OCI-LY3 (cell line): Measurements from ENCODE around the gene SLC22A5.
A peak's percentile ranks its signal among the peaks of the same experiment; 100 is the strongest.

Source experiments
- H2AFZ ChIP-seq: fragments of 200-600, 300-600 bp; shearing (Covaris generic); 2 replicates; pipeline ENCODE4 v1.6.0; 2014; ENCODE audit warnings: antibody characterized with exemption, low read depth, low read length
- H3K27ac ChIP-seq: fragments of 200-600, 300-600 bp; sonication (generic); 2 replicates; pipeline ENCODE4 v1.5.1; 2014; ENCODE audit warnings: mild to moderate bottlenecking, low read length, moderate library complexity, mixed read lengths
- H3K27me3 ChIP-seq: fragments of 200-600, 300-600 bp; sonication (generic); 2 replicates; pipeline ENCODE4 v1.6.1; 2014; ENCODE audit warnings: low read depth, low read length, mixed read lengths
- H3K36me3 ChIP-seq: fragments of 200-600, 300-600 bp; sonication (generic); replicated peaks from 2 replicates; pipeline ENCODE3; 2014; ENCODE audit warnings: low read depth, low read length, mixed read lengths
- H3K4me1 ChIP-seq: fragments of 300-600, 200-600 bp; sonication (generic); 2 replicates; pipeline ENCODE4 v1.6.1; 2014; ENCODE audit warnings: low read length, mixed read lengths
- H3K4me2 ChIP-seq: fragments of 200-600, 300-600 bp; sonication (generic); 2 replicates; pipeline ENCODE4 v1.6.1; 2014; ENCODE audit warnings: low read length, mixed read lengths
- H3K4me3 ChIP-seq: fragments of 300-600, 200-600 bp; sonication (generic); 2 replicates; pipeline ENCODE4 v1.5.1; 2014; ENCODE audit warnings: antibody characterized with exemption, mild to moderate bottlenecking, low read length, moderate library complexity
- H3K79me2 ChIP-seq: fragments of 300-600, 200-600 bp; shearing (Covaris generic); 2 replicates; pipeline ENCODE4 v1.6.1; 2014; ENCODE audit warnings: mild to moderate bottlenecking, low read length, mixed read lengths
- H3K9ac ChIP-seq: fragments of 300-600, 200-600 bp; shearing (Covaris generic); 2 replicates; pipeline ENCODE4 v1.6.0; 2014; ENCODE audit warnings: mild to moderate bottlenecking, low read length, moderate library complexity
- H3K9me3 ChIP-seq: fragments of 200-600, 300-600 bp; shearing (Covaris generic); 2 replicates; pipeline ENCODE4 v1.6.1; 2014; ENCODE audit warnings: low read length, mixed read lengths; ENCODE audit not compliant: insufficient read depth
- H4K20me1 ChIP-seq: fragments of 200-600, 300-600 bp; sonication (generic); 2 replicates; pipeline ENCODE4 v1.6.1; 2016; ENCODE audit warnings: low read length, mixed read lengths; ENCODE audit not compliant: insufficient read depth
- CTCF ChIP-seq: fragments of 200-600, 300-600 bp; sonication (generic); IDR thresholded peaks from 2 replicates; pipeline ENCODE4 v1.5.1; 2014; ENCODE audit warnings: antibody characterized with exemption, low read length, low read depth
- EZH2phosphoT487 ChIP-seq: fragments of 200-600 bp; shearing (Covaris generic); IDR thresholded peaks from 2 replicates; pipeline ENCODE4 v1.6.1; 2018; ENCODE audit warnings: antibody characterized with exemption, mixed run types, low read depth

SLC22A5 gene

GRCh38 chr5:132418881-132419280 lies 49.4 kb downstream of the SLC22A5 start:
- H3K36me3 ChIP-seq, result no peaks in the 10 kb centered on the region
- TF ChIP-seq EZH2phosphoT487 (no peak), CTCF (no peak)
- no peak overlapping the region for H3K4me2 ChIP-seq

GRCh38 chr5:132419502-132420468 lies 50.3 kb downstream of the SLC22A5 start:
- H3K4me2 ChIP-seq, result peak overlapping the region; percentile 62
- H3K9me3 ChIP-seq, result no peaks in the 10 kb centered on the region
- no peaks in the 10 kb centered on the region for H3K79me2 ChIP-seq
- H3K9ac ChIP-seq, result no peak overlapping the region
- TF ChIP-seq EZH2phosphoT487, result no peak
- peak; percentile 71 for TF ChIP-seq CTCF
- H3K4me1 ChIP-seq, result peaks cover 65% of the 10 kb centered on the region
- H4K20me1 ChIP-seq, result no peaks in the 10 kb centered on the region
- no peaks in the 10 kb centered on the region for H3K27me3 ChIP-seq
- peak overlapping the region; percentile 79 for H3K27ac ChIP-seq
- H3K4me3 ChIP-seq, result 0 out of 2 replicates have a peak overlapping the region, but pooled peaks have one; percentile 8
- H2AFZ ChIP-seq, result no peak overlapping the region
- no peaks in the 10 kb centered on the region for H3K36me3 ChIP-seq

More at GRCh38 chr5:132418881-132419280, 49.4 kb downstream of the SLC22A5 start:
- Histone ChIP-seq H2AFZ (no peak overlapping the region), H3K9me3 (no peaks in the 10 kb centered on the region), H4K20me1 (no peaks in the 10 kb centered on the region), H3K4me3 (no peak overlapping the region), H3K27ac (no peak overlapping the region), H3K4me1 (peaks cover 62% of the 10 kb centered on the region), H3K9ac (no peak overlapping the region), H3K27me3 (no peaks in the 10 kb centered on the region), H3K79me2 (no peaks in the 10 kb centered on the region)

GRCh38 chr5:132420706-132421272 lies 51.3 kb downstream of the SLC22A5 start:
- peaks cover 65% of the 10 kb centered on the region for H3K4me1 ChIP-seq
- no peaks in the 10 kb centered on the region for H3K27me3 ChIP-seq
- H3K36me3 ChIP-seq, result no peaks in the 10 kb centered on the region
- no peak for TF ChIP-seq CTCF
- no peak for TF ChIP-seq EZH2phosphoT487
- no peak overlapping the region for H2AFZ ChIP-seq
- peak overlapping the region; percentile 79 for H3K27ac ChIP-seq
- peak overlapping the region; percentile 43; the same call in 1 of the 2 replicates for H3K9ac ChIP-seq
- H3K4me3 ChIP-seq, result peak overlapping the region; percentile 14; the same call in 1 of the 2 replicates
- no peaks in the 10 kb centered on the region for H3K79me2 ChIP-seq
- H4K20me1 ChIP-seq, result no peaks in the 10 kb centered on the region
- no peaks in the 10 kb centered on the region for H3K9me3 ChIP-seq
- H3K4me2 ChIP-seq, result peak overlapping the region; percentile 62

- Histone ChIP-seq H3K4me2 (peak overlapping the region; percentile 62), H3K4me3 (peak overlapping the region; percentile 14; the same call in 1 of the 2 replicates), H4K20me1 (no peaks in the 10 kb centered on the region), H3K27me3 (no peaks in the 10 kb centered on the region), H3K79me2 (no peaks in the 10 kb centered on the region), H3K9ac (peak overlapping the region; percentile 43; the same call in 1 of the 2 replicates), H3K9me3 (no peaks in the 10 kb centered on the region), H3K4me1 (peaks cover 70% of the 10 kb centered on the region), H3K36me3 (no peaks in the 10 kb centered on the region), H2AFZ (no peak overlapping the region), H3K27ac (peak overlapping the region; percentile 79)
- no peak for TF ChIP-seq EZH2phosphoT487
- TF ChIP-seq CTCF, result no peak
These were observed 52.0 kb downstream of the SLC22A5 start for GRCh38 chr5:132421462-132421861.
